ENCODE results near the gene IMPDH2.

GRCh38 chr3:49017229-49017970 lies 11.8 kb downstream of the IMPDH2 start:
- TF ChIP-seq FOXP2 (optimal IDR thresholded peaks at IDR 0.05; ENCODE audit: control extremely low read depth, extremely low read length, insufficient read depth) (no peak), POLR2AphosphoS5 (IDR thresholded peaks at IDR 0.05; ENCODE audit: borderline replicate concordance, low read depth, low read length) (no peak)

Measured in SK-N-MC (cell line).